ENCODE results near the gene TAF6.
"Not testable (repeated sequence)": the region's sequence is repeated elsewhere in the genome, so short reads cannot be mapped to it uniquely, and the experiment has no call there.

TAF6 gene

GRCh38 chr7:100148225-100148558, 29.0 kb upstream of the TAF6 start:
- H3K4me3 ChIP-seq (ENCODE audit: low read length): peak overlapping the region; percentile 54
- no peak for TF ChIP-seq CTCF (conservative IDR thresholded peaks at IDR 0.05; ENCODE audit: low read length)
- DNase-seq (ENCODE audit: low read depth): no peak

- H3K4me3 ChIP-seq (ENCODE audit: low read length): no peak overlapping the region
- DNase-seq (ENCODE audit: low read depth): no peak
- no peak for TF ChIP-seq CTCF (conservative IDR thresholded peaks at IDR 0.05; ENCODE audit: low read length)
These were observed 28.1 kb upstream of the TAF6 start for GRCh38 chr7:100147278-100147677.

GRCh38 chr7:100146350-100146749, 27.2 kb upstream of the TAF6 start:
- DNase-seq (ENCODE audit: low read depth): peak; percentile 77
- H3K4me3 ChIP-seq (ENCODE audit: low read length): not testable (repeated sequence)

- no peak for DNase-seq (ENCODE audit: low read depth)
- H3K4me3 ChIP-seq (ENCODE audit: low read length): no peak overlapping the region
- TF ChIP-seq CTCF (conservative IDR thresholded peaks at IDR 0.05; ENCODE audit: low read length): no peak
These were observed 23.3 kb upstream of the TAF6 start for GRCh38 chr7:100142461-100142860.

GRCh38 chr7:100141555-100141949, 22.4 kb upstream of the TAF6 start:
- H3K4me3 ChIP-seq (ENCODE audit: low read length): no peak overlapping the region
- DNase-seq (ENCODE audit: low read depth): no peak
- no peak for TF ChIP-seq CTCF (conservative IDR thresholded peaks at IDR 0.05; ENCODE audit: low read length)

- no peak for DNase-seq (ENCODE audit: low read depth)
- no peak overlapping the region for H3K4me3 ChIP-seq (ENCODE audit: low read length)
- no peak for TF ChIP-seq CTCF (conservative IDR thresholded peaks at IDR 0.05; ENCODE audit: low read length)
These were observed 18.9 kb upstream of the TAF6 start for GRCh38 chr7:100137851-100138760.

GRCh38 chr7:100132697-100133151, 13.6 kb upstream of the TAF6 start:
- no peak overlapping the region for H3K4me3 ChIP-seq (ENCODE audit: low read length)
- TF ChIP-seq CTCF (conservative IDR thresholded peaks at IDR 0.05; ENCODE audit: low read length): peak; percentile 97
- peak; percentile 62 for DNase-seq (ENCODE audit: low read depth)
